CD4-positive, CD25-positive, alpha-beta regulatory T cell (primary cell): ENCODE results near the gene KCNMA1. TPM values are rescaled to one million over a fixed set of nuclear protein-coding genes. Genes with fewer than 3 reads are reported as not detected.
A peak's percentile ranks its signal among the peaks of the same experiment; 100 is the strongest.

Source experiments
- ATAC-seq, 2 donors: fragments of 150-1000 bp; cut with Tn5 transposase; one replicate each; pipeline ENCODE4 v1.10.0; 2021; ENCODE audit warnings: low read depth in 2 of 2, moderate number of reproducible peaks in 2 of 2, moderate library complexity in 1 of 2
- DNase-seq, 3 donors: peaks; one replicate each; pipeline versions ENCODE4 v3.0.0 to v3.0.0-alpha.2; 2012 to 2022; ENCODE audit warnings: mixed read lengths in 1 of 3
- H3K27ac ChIP-seq: one replicate; pipeline ENCODE4 v1.7.0; 2013; ENCODE audit warnings: mild to moderate bottlenecking, low read length; ENCODE audit not compliant: insufficient read depth, poor library complexity, severe bottlenecking
- H3K27me3 ChIP-seq: one replicate; pipeline ENCODE4 v1.7.0; 2013; ENCODE audit warnings: low read length; ENCODE audit not compliant: control insufficient read depth, insufficient read depth
- H3K36me3 ChIP-seq: one replicate; pipeline ENCODE4 v1.7.0; 2013; ENCODE audit warnings: mild to moderate bottlenecking, low read length, moderate library complexity; ENCODE audit not compliant: control insufficient read depth, insufficient read depth
- H3K4me1 ChIP-seq: 2 replicates; pipeline ENCODE4 v1.7.0; 2013; ENCODE audit warnings: mild to moderate bottlenecking, low read length; ENCODE audit not compliant: insufficient read depth, control insufficient read depth, poor library complexity, severe bottlenecking
- H3K4me3 ChIP-seq: one replicate; pipeline ENCODE4 v1.7.0; 2013; ENCODE audit warnings: low read depth, mild to moderate bottlenecking, low read length, moderate library complexity
- H3K9me3 ChIP-seq, 2 experiments: 1 replicate in 1 of 2; 2 replicates in 1 of 2; pipeline ENCODE4 v1.7.0; 2013; ENCODE audit warnings: low read length in 2 of 2, mild to moderate bottlenecking in 1 of 2, moderate library complexity in 1 of 2; ENCODE audit not compliant: control insufficient read depth in 2 of 2
- H3K27ac Mint-ChIP-seq, 3 donors: one replicate each; pipeline ENCODE4 v1.8.0; 2020 to 2022; ENCODE audit warnings: mild to moderate bottlenecking in 3 of 3, mixed read lengths in 3 of 3, moderate library complexity in 2 of 3
- H3K27me3 Mint-ChIP-seq: one replicate; pipeline ENCODE4 v1.8.0; 2022; ENCODE audit warnings: mild to moderate bottlenecking, mixed read lengths
- H3K36me3 Mint-ChIP-seq: one replicate; pipeline ENCODE4 v1.8.0; 2020; ENCODE audit warnings: mixed read lengths
- H3K4me1 Mint-ChIP-seq, 4 donors: one replicate each; pipeline ENCODE4 v1.8.0; 2020 to 2022; ENCODE audit warnings: mixed read lengths in 4 of 4, mild to moderate bottlenecking in 1 of 4
- H3K4me3 Mint-ChIP-seq, 4 donors: one replicate each; pipeline ENCODE4 v1.8.0; 2020 to 2022; ENCODE audit warnings: mild to moderate bottlenecking in 4 of 4, mixed read lengths in 4 of 4, moderate library complexity in 3 of 4
- H3K9me3 Mint-ChIP-seq, 7 donors: one replicate each; pipeline ENCODE4 v1.8.0; 2020 to 2022; ENCODE audit warnings: mixed read lengths in 7 of 7, mild to moderate bottlenecking in 3 of 7, moderate library complexity in 2 of 7
- polyA plus RNA-seq, 4 donors: library from polyadenylated mRNA; unstranded; fragments of 300-500 nt; fragmentation: Illumina TruSeq; gene quantifications; one replicate each; pipeline ENCODE4 v1.2.3, GENCODE V29; 2021
- total RNA-seq: library from RNA; stranded (reverse); gene quantifications from one replicate; pipeline ENCODE4 v1.2.3, GENCODE V29; 2022

KCNMA1 gene
- total and polyA plus RNA-seq, 5 donors from 2014 or later, result not detected

GRCh38 chr10:76918106-76918505 lies 719.5 kb downstream of the KCNMA1 start:
- H3K27me3 Mint-ChIP-seq, result peaks cover 4% of the 10 kb centered on the region
- no peak overlapping the region for H3K27ac ChIP-seq
- no peak overlapping the region for H3K27ac Mint-ChIP-seq
- H3K36me3 ChIP-seq, result no peaks in the 10 kb centered on the region
- no peaks in the 10 kb centered on the region for H3K27me3 ChIP-seq
- no peaks in the 10 kb centered on the region for H3K36me3 Mint-ChIP-seq
- H3K9me3 Mint-ChIP-seq, result peaks cover 0 to 8% (median 0%) of the 10 kb centered on the region in 7 donors
- no peak overlapping the region for H3K4me3 ChIP-seq
- no peaks in the 10 kb centered on the region for H3K9me3 ChIP-seq
- H3K4me1 Mint-ChIP-seq, result no peaks in the 10 kb centered on the region
- no peak overlapping the region for H3K4me3 Mint-ChIP-seq
- H3K4me1 ChIP-seq, result no peaks in the 10 kb centered on the region
- no peak for ATAC-seq
- no peak for DNase-seq

- Mint-ChIP-seq H3K9me3 (peaks cover 0 to 8% (median 1%) of the 10 kb centered on the region in 7 donors), H3K4me3 (no peak overlapping the region), H3K36me3 (no peaks in the 10 kb centered on the region), H3K27ac (no peak overlapping the region), H3K4me1 (no peaks in the 10 kb centered on the region), H3K27me3 (peaks cover 4% of the 10 kb centered on the region)
- Histone ChIP-seq H3K36me3 (no peaks in the 10 kb centered on the region), H3K9me3 (no peaks in the 10 kb centered on the region), H3K4me1 (no peaks in the 10 kb centered on the region), H3K4me3 (no peak overlapping the region), H3K27ac (no peak overlapping the region), H3K27me3 (no peaks in the 10 kb centered on the region)
- no peak for ATAC-seq
- no peak for DNase-seq
These were observed 720.5 kb downstream of the KCNMA1 start for GRCh38 chr10:76917071-76917470.

- Histone ChIP-seq H3K27me3 (no peaks in the 10 kb centered on the region), H3K9me3 (no peaks in the 10 kb centered on the region), H3K27ac (no peak overlapping the region), H3K4me1 (no peaks in the 10 kb centered on the region), H3K36me3 (no peaks in the 10 kb centered on the region), H3K4me3 (no peak overlapping the region)
- H3K27me3 Mint-ChIP-seq, result peaks cover 4% of the 10 kb centered on the region
- DNase-seq, result no peak
- no peak overlapping the region for H3K4me3 Mint-ChIP-seq
- H3K4me1 Mint-ChIP-seq, result no peaks in the 10 kb centered on the region
- no peak for ATAC-seq
- no peaks in the 10 kb centered on the region for H3K36me3 Mint-ChIP-seq
- peaks cover 0 to 8% (median 1%) of the 10 kb centered on the region in 7 donors for H3K9me3 Mint-ChIP-seq
- no peak overlapping the region for H3K27ac Mint-ChIP-seq
These were observed 721.1 kb downstream of the KCNMA1 start for GRCh38 chr10:76916536-76916935.

- ATAC-seq, result no peak
- Histone ChIP-seq H3K9me3 (no peaks in the 10 kb centered on the region), H3K4me1 (no peaks in the 10 kb centered on the region)
These were observed 722.3 kb downstream of the KCNMA1 start for GRCh38 chr10:76915316-76915715.

GRCh38 chr10:76911184-76911583 lies 726.4 kb downstream of the KCNMA1 start:
- H3K4me3 Mint-ChIP-seq, result no peak overlapping the region
- peaks cover 0 to 9% (median 5%) of the 10 kb centered on the region in 7 donors for H3K9me3 Mint-ChIP-seq

More at GRCh38 chr10:76915316-76915715, 722.3 kb downstream of the KCNMA1 start:
- no peaks in the 10 kb centered on the region for H3K4me1 Mint-ChIP-seq
- peaks cover 0 to 8% (median 1%) of the 10 kb centered on the region in 7 donors for H3K9me3 Mint-ChIP-seq
- H3K27me3 Mint-ChIP-seq, result peaks cover 4% of the 10 kb centered on the region
- Histone ChIP-seq H3K27ac (no peak overlapping the region), H3K27me3 (no peaks in the 10 kb centered on the region), H3K36me3 (no peaks in the 10 kb centered on the region), H3K4me3 (no peak overlapping the region)
- H3K36me3 Mint-ChIP-seq, result no peaks in the 10 kb centered on the region
- DNase-seq, result no peak
- no peak overlapping the region for H3K27ac Mint-ChIP-seq
- no peak overlapping the region for H3K4me3 Mint-ChIP-seq

GRCh38 chr10:76910184-76910962 lies 727.2 kb downstream of the KCNMA1 start:
- H3K27ac ChIP-seq, result no peak overlapping the region
- Mint-ChIP-seq H3K36me3 (no peaks in the 10 kb centered on the region), H3K4me1 (no peaks in the 10 kb centered on the region), H3K27ac (no peak overlapping the region), H3K9me3 (peaks cover 0 to 9% (median 5%) of the 10 kb centered on the region in 7 donors), H3K27me3 (peaks cover 4% of the 10 kb centered on the region), H3K4me3 (no peak overlapping the region)
- no peak for DNase-seq
- no peaks in the 10 kb centered on the region for H3K36me3 ChIP-seq
- no peaks in the 10 kb centered on the region for H3K4me1 ChIP-seq
- H3K9me3 ChIP-seq, result no peaks in the 10 kb centered on the region
- ATAC-seq, result no peak
- H3K4me3 ChIP-seq, result no peak overlapping the region
- H3K27me3 ChIP-seq, result no peaks in the 10 kb centered on the region

More at GRCh38 chr10:76911184-76911583, 726.4 kb downstream of the KCNMA1 start:
- no peaks in the 10 kb centered on the region for H3K36me3 ChIP-seq
- DNase-seq (no peak), ATAC-seq (no peak)
- no peaks in the 10 kb centered on the region for H3K4me1 Mint-ChIP-seq
- no peaks in the 10 kb centered on the region for H3K4me1 ChIP-seq
- H3K4me3 ChIP-seq, result no peak overlapping the region
- no peaks in the 10 kb centered on the region for H3K27me3 ChIP-seq
- H3K36me3 Mint-ChIP-seq, result no peaks in the 10 kb centered on the region
- peaks cover 4% of the 10 kb centered on the region for H3K27me3 Mint-ChIP-seq
- H3K27ac Mint-ChIP-seq, result peak overlapping the region in 1 of 3 donors; percentile 34
- no peak overlapping the region for H3K27ac ChIP-seq
- H3K9me3 ChIP-seq, result no peaks in the 10 kb centered on the region

- Mint-ChIP-seq H3K4me3 (no peak overlapping the region), H3K4me1 (no peaks in the 10 kb centered on the region), H3K27me3 (no peaks in the 10 kb centered on the region), H3K36me3 (no peaks in the 10 kb centered on the region), H3K9me3 (peaks cover 0 to 9% (median 2%) of the 10 kb centered on the region in 7 donors), H3K27ac (no peak overlapping the region)
- Histone ChIP-seq H3K27ac (no peak overlapping the region), H3K27me3 (no peaks in the 10 kb centered on the region), H3K4me3 (no peak overlapping the region), H3K4me1 (no peaks in the 10 kb centered on the region), H3K9me3 (no peaks in the 10 kb centered on the region), H3K36me3 (no peaks in the 10 kb centered on the region)
- no peak for ATAC-seq
- DNase-seq, result no peak
These were observed 731.4 kb downstream of the KCNMA1 start for GRCh38 chr10:76906256-76906655.

GRCh38 chr10:76905251-76905650 lies 732.4 kb downstream of the KCNMA1 start:
- H3K27me3 Mint-ChIP-seq, result no peaks in the 10 kb centered on the region
- no peak overlapping the region for H3K4me3 Mint-ChIP-seq
- Histone ChIP-seq H3K27ac (no peak overlapping the region), H3K36me3 (no peaks in the 10 kb centered on the region), H3K4me3 (no peak overlapping the region), H3K4me1 (no peaks in the 10 kb centered on the region), H3K27me3 (no peaks in the 10 kb centered on the region), H3K9me3 (no peaks in the 10 kb centered on the region)
- H3K9me3 Mint-ChIP-seq, result peaks cover 0 to 8% (median 2%) of the 10 kb centered on the region in 7 donors
- H3K4me1 Mint-ChIP-seq, result no peaks in the 10 kb centered on the region
- ATAC-seq (no peak), DNase-seq (no peak)
- H3K36me3 Mint-ChIP-seq, result no peaks in the 10 kb centered on the region
- H3K27ac Mint-ChIP-seq, result no peak overlapping the region
